AG10803 (cell line): ENCODE measurements around the gene SEC61A1.

Experiments used
- DNase-seq: peaks from one replicate; pipeline ENCODE4 v3.0.0; 2010; ENCODE audit warnings: low read depth
- H3K4me3 ChIP-seq: 2 replicates; pipeline ENCODE4 v1.5.1; 2011; ENCODE audit warnings: mild to moderate bottlenecking, low read length, control low read depth
- TF ChIP-seq, protein P1 (sequence below): conservative IDR thresholded peaks from 2 replicates; pipeline ENCODE4 v1.5.1; 2011; ENCODE audit warnings: mild to moderate bottlenecking, low read length, control low read depth, inconsistent platforms

SEC61A1 gene

DNA sequence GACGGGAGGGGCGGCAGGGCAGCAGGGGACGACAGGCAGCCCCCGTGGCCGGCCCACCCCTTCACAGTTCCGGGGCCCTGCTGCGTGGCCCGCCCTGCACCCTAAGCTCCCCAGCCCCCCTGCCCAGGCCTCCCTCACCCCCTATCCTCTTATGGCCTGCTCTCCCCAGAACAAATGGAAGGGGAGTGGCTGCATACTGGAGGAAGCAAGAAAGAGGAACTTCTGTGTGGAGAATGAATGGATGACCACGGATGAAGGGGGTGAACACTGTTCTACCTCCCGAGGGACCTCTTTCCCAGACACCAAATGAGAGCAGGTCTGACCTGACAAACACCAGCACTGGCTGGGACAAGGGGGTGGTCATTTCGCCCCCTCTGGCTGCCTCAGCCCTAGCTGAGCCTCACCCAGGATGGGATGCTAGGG is 25.0 kb downstream of the SEC61A1 start:
- DNase-seq, result no peak
- TF ChIP-seq, protein P1, sequence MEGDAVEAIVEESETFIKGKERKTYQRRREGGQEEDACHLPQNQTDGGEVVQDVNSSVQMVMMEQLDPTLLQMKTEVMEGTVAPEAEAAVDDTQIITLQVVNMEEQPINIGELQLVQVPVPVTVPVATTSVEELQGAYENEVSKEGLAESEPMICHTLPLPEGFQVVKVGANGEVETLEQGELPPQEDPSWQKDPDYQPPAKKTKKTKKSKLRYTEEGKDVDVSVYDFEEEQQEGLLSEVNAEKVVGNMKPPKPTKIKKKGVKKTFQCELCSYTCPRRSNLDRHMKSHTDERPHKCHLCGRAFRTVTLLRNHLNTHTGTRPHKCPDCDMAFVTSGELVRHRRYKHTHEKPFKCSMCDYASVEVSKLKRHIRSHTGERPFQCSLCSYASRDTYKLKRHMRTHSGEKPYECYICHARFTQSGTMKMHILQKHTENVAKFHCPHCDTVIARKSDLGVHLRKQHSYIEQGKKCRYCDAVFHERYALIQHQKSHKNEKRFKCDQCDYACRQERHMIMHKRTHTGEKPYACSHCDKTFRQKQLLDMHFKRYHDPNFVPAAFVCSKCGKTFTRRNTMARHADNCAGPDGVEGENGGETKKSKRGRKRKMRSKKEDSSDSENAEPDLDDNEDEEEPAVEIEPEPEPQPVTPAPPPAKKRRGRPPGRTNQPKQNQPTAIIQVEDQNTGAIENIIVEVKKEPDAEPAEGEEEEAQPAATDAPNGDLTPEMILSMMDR, result no peak
- no peak overlapping the region for H3K4me3 ChIP-seq

DNA sequence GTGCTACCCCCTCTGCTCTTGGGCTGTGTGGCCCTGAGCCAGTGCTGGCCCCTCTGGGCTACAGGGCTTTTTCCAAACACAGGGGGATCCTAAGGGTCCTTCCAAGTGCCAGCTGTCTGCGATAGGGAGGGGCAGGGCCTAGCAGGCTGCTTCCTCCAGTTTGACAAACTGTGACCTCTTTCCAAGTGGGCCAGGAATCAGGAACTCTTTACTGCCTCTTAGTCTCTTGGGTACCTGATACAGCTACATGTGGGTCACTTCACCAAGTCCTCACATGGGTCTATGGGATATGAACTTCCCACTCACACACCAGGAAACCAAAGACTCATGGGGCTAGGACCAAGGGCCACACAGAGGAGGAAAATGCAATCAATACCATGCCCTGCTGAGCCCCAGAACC is 25.4 kb downstream of the SEC61A1 start:
- no peak overlapping the region for H3K4me3 ChIP-seq
- TF ChIP-seq, protein P1, result no peak

DNA sequence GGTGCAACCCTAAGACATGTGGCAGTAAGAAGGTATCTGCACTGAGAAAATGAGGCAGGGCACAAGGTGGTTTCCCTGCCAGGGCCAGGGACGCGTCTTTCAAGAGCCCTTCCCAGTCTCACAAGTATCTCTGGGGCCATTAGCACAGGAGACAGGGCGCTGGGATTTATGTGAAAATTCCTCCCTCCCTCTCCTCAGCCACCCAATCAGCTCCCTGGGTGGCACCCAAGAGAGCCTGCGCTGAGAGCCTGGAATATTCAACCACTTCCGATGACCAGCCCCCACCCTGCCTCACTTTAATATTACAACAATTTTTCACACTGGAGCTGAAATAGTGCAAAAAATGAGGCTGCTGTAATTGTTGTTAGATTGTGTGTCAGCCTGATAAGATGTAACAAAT is 26.1 kb downstream of the SEC61A1 start:
- TF ChIP-seq, protein P1, result no peak
- no peak for DNase-seq

More for the DNA sequence above, 25.4 kb downstream of the SEC61A1 start:
- no peak for DNase-seq

DNA sequence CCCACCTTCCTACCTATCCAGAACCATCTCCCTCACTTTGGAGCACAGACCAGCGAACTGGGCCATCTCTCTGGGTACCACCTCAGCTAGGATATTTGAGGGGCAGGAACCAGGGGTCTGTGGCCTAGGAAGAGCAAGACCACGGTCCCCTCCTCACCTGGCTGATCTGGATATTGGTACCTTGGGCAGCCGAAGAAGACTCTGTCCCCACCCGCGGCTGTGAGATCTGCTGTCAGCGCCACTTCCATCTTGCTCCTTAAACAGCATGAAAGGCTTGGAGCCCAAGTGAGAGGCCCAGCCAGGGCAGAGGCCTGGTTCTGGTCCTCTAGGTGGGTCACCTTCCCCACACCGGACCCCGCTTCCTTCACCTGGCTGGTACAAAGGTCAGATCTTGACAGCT is 26.6 kb downstream of the SEC61A1 start:
- no peak overlapping the region for H3K4me3 ChIP-seq
- TF ChIP-seq, protein P1, result no peak
- DNase-seq, result no peak

More for the DNA sequence above, 26.1 kb downstream of the SEC61A1 start:
- no peak overlapping the region for H3K4me3 ChIP-seq

DNA sequence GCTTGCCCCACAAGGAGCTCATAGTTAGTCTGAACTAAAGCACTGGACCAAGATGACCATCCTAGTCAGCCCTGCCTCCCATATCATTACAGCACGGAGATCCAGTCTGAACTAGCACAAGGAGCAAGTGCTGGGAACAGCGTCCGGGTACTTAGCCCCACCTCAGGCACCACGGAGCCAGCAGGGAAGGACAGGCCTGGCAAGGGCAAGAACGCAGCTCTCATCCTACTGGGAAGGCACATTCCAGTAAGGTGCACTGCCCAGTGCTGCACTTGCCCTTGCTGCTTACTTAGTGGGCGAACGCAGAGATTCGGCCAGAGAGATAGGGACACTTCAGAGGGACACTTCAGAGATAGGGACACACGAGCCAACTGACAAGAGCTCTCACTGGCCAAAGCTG is 27.6 kb downstream of the SEC61A1 start:
- no peak overlapping the region for H3K4me3 ChIP-seq
- no peak for DNase-seq
- TF ChIP-seq, protein P1, result no peak

DNA sequence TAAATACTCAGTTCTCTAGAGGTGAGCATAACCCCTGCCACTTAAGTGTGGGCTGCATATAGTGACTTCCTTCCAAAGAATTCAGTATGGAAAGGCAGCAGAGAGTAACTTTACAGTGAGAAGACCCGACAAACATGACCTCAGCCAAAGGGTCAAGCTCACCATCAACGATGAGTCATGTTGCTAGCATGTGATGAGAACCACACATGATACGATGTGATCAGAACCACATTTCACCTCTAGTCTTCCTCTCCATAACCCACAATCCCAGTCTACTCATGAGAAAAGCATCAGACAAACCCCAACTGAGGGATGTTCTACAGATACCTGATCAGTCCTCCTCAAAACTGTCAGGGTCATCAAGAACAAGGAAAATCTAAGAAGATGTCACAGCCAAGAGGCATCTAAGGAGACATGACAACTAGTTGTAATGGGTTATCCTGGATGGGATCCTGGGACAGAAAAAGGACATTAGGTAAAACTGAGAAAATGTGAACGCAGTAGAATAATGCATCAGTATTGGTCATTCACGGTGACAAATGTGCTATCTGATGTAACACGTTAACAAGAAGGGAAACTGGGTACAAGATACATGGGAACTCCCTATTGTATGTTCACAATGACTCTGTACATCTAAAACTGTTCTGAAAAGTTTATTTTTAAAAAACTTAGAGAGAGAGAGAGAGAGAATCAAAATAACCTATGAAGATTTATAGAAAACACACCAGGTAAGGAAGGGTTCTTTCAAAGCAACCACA is 28.3 kb downstream of the SEC61A1 start:
- TF ChIP-seq, protein P1, result no peak
- DNase-seq, result peak; percentile 91
- H3K4me3 ChIP-seq, result no peak overlapping the region

DNA sequence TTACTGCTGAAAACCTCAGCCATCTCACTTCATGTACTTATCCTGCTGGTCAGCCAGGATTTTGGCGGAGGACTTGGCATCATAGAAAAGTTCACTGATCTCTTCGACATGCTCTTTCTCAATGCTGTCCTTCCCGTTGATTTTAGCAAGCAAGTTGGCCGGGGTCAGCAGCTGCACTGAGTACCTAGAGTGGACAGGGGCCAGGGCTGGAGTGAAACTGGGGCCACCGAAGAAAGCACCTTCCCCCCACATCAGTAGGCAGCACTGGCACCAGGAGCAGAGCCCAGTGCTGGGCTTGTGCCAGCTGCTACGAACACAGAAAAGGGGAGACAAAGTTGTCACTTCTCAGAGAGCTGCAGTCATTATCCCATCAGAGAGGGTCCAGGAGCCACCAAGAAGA is 29.0 kb downstream of the SEC61A1 start:
- no peak overlapping the region for H3K4me3 ChIP-seq
- no peak for DNase-seq
- TF ChIP-seq, protein P1, result no peak
